ENCODE data around the gene EYA4. TPM values are rescaled to one million over a fixed set of nuclear protein-coding genes. Genes with fewer than 3 reads are reported as not detected.

Gene EYA4
- total RNA-seq, 1 experiment from 2014 or later, result not detected

DNA sequence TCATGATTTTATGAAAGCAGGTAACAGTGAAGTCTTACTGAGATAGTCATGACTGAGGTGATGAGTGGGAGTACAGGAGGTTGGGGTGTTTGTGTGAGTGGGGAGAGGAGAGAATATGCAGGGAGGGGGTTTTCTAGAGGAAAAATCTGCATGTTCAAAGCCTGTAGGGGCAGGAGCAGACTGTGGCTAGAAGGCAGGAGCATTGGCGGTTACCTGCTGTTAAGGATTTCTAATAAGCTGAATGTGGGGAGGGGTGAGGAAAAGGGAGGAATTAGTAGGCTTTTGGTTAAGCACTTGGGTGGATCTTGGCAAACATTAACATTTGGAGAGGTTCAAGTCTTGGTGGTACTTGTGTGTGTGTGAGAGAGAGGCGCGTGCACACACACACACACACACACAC is 70.8 kb downstream of the EYA4 start:
- ChIA-PET POLR2A (no interaction called here), CTCF (interaction anchor here (0.7 kb wide), 2 partner anchors 11 to 29 kb away, joined by 3 read pairs; no protein-coding TSS in a partner anchor)
- DNase-seq (ENCODE audit: unreplicated experiment), result no peak
- peaks cover 84% of the 10 kb centered on the region for H3K27me3 Mint-ChIP-seq (ENCODE audit: insufficient read depth, unreplicated experiment)
- no peaks in the 10 kb centered on the region for H3K4me1 Mint-ChIP-seq (ENCODE audit: insufficient read depth, unreplicated experiment)
- no TSS peak for BruUV-seq (replicated peaks)
- H3K4me3 Mint-ChIP-seq (ENCODE audit: unreplicated experiment), result no peak overlapping the region
- TF ChIP-seq, protein P1, sequence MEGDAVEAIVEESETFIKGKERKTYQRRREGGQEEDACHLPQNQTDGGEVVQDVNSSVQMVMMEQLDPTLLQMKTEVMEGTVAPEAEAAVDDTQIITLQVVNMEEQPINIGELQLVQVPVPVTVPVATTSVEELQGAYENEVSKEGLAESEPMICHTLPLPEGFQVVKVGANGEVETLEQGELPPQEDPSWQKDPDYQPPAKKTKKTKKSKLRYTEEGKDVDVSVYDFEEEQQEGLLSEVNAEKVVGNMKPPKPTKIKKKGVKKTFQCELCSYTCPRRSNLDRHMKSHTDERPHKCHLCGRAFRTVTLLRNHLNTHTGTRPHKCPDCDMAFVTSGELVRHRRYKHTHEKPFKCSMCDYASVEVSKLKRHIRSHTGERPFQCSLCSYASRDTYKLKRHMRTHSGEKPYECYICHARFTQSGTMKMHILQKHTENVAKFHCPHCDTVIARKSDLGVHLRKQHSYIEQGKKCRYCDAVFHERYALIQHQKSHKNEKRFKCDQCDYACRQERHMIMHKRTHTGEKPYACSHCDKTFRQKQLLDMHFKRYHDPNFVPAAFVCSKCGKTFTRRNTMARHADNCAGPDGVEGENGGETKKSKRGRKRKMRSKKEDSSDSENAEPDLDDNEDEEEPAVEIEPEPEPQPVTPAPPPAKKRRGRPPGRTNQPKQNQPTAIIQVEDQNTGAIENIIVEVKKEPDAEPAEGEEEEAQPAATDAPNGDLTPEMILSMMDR (IDR thresholded peaks at IDR 0.05; ENCODE audit: unreplicated experiment), result no peak
- no peaks in the 10 kb centered on the region for H3K9me3 Mint-ChIP-seq (ENCODE audit: unreplicated experiment)
- intact Hi-C loops (cut with micrococcal nuclease), result no loop called here
- no peak overlapping the region for H3K27ac Mint-ChIP-seq (ENCODE audit: low read depth, unreplicated experiment)
- no peaks in the 10 kb centered on the region for H3K36me3 Mint-ChIP-seq (ENCODE audit: insufficient read depth, unreplicated experiment)

DNA sequence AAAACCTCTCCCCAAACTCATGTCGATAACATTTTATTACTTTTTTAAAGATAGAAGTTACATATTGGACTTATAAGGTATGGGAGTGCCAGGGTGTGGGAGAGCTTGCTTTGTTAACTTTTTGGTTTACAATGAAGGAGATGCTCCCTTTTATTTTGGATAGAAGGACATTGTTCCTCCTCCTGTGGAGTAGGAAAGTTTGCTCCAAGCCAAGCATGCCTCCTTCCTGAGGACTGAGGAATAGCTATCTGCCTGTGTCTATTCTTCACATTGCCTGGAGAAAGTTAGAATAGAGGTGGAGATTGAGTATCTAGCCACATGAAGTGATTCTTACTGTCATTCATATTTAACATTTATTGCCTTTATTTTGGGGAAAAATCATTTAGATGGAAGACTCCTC is 71.9 kb downstream of the EYA4 start:
- DNase-seq (ENCODE audit: unreplicated experiment), result no peak
- H3K4me3 Mint-ChIP-seq (ENCODE audit: unreplicated experiment), result no peak overlapping the region
- TF ChIP-seq, protein P1 (IDR thresholded peaks at IDR 0.05; ENCODE audit: unreplicated experiment), result no peak
- H3K36me3 Mint-ChIP-seq (ENCODE audit: insufficient read depth, unreplicated experiment), result no peaks in the 10 kb centered on the region
- H3K4me1 Mint-ChIP-seq (ENCODE audit: insufficient read depth, unreplicated experiment), result no peaks in the 10 kb centered on the region
- no peaks in the 10 kb centered on the region for H3K9me3 Mint-ChIP-seq (ENCODE audit: unreplicated experiment)
- H3K27ac Mint-ChIP-seq (ENCODE audit: low read depth, unreplicated experiment), result no peak overlapping the region
- peaks cover 84% of the 10 kb centered on the region for H3K27me3 Mint-ChIP-seq (ENCODE audit: insufficient read depth, unreplicated experiment)
- ChIA-PET CTCF (no interaction called here), POLR2A (no interaction called here)
- intact Hi-C loops (cut with micrococcal nuclease), result no loop called here
- BruUV-seq (replicated peaks), result no TSS peak

DNA sequence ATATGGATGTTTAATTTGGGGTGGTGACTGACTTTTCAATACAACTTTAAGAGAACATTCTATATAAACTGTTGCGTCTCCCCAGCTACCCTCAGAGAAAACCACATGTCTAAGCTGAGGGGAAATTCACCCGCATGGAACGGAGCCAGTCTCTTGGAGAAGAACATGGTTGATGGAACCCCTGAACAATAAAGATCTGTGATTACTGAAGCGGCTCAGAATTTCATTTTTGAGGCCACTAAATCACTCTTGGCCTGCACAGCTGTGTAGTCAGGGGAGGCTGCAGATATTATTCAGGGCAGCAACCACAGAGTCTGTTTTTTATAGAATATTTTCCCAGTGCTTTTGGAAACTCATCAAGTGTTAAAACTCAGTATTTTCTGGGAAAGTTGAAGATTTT is 73.8 kb downstream of the EYA4 start:
- Mint-ChIP-seq H3K27ac (ENCODE audit: low read depth, unreplicated experiment) (no peak overlapping the region), H3K36me3 (ENCODE audit: insufficient read depth, unreplicated experiment) (no peaks in the 10 kb centered on the region), H3K9me3 (ENCODE audit: unreplicated experiment) (no peaks in the 10 kb centered on the region), H3K4me1 (ENCODE audit: insufficient read depth, unreplicated experiment) (no peaks in the 10 kb centered on the region), H3K4me3 (ENCODE audit: unreplicated experiment) (no peak overlapping the region), H3K27me3 (ENCODE audit: insufficient read depth, unreplicated experiment) (peaks cover 90% of the 10 kb centered on the region)
- BruUV-seq (replicated peaks), result no TSS peak
- ChIA-PET CTCF (interaction anchor here (0.6 kb wide), 1 partner anchor 346 kb away, joined by 3 read pairs; no protein-coding TSS in a partner anchor), POLR2A (no interaction called here)
- TF ChIP-seq, protein P1 (IDR thresholded peaks at IDR 0.05; ENCODE audit: unreplicated experiment), result no peak
- no peak for DNase-seq (ENCODE audit: unreplicated experiment)
- intact Hi-C loops (cut with micrococcal nuclease), result no loop called here

DNA sequence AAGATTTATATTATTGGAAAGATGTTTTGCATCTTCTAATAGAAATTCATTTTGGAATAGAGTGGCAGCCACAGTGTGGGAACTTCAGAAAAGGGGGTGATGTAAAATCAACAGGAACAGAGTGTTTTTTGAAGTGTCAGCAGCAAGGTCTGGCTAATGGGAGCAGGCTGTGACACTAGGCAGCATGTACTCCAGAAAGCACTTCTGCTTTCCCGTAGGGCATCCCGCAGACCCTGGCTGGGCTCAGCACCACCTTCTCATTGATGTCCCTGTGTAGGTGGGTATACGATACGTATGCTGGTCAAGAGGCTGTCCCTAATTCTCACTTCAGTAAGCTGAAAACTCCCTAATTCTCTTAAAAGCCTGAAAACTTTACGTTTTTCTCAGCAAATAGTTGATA is 74.7 kb downstream of the EYA4 start:
- no peak overlapping the region for H3K4me3 Mint-ChIP-seq (ENCODE audit: unreplicated experiment)
- no peaks in the 10 kb centered on the region for H3K9me3 Mint-ChIP-seq (ENCODE audit: unreplicated experiment)
- no peaks in the 10 kb centered on the region for H3K36me3 Mint-ChIP-seq (ENCODE audit: insufficient read depth, unreplicated experiment)
- ChIA-PET CTCF (no interaction called here), POLR2A (no interaction called here)
- no peaks in the 10 kb centered on the region for H3K4me1 Mint-ChIP-seq (ENCODE audit: insufficient read depth, unreplicated experiment)
- TF ChIP-seq, protein P1 (IDR thresholded peaks at IDR 0.05; ENCODE audit: unreplicated experiment), result no peak
- no peak overlapping the region for H3K27ac Mint-ChIP-seq (ENCODE audit: low read depth, unreplicated experiment)
- DNase-seq (ENCODE audit: unreplicated experiment), result no peak
- peaks cover 90% of the 10 kb centered on the region for H3K27me3 Mint-ChIP-seq (ENCODE audit: insufficient read depth, unreplicated experiment)
- BruUV-seq (replicated peaks), result no TSS peak
- intact Hi-C loops (cut with micrococcal nuclease), result no loop called here
